ENCODE measurements around the gene CPNE8.

GRCh38 chr12:38761111-38761510, 144.3 kb downstream of the CPNE8 start:
- TF ChIP-seq CTCF (conservative IDR thresholded peaks at IDR 0.05; ENCODE audit: low read depth, low read length) (no peak), SMC3 (IDR thresholded peaks at IDR 0.05; ENCODE audit: low read depth, low read length) (no peak), RFX5 (IDR thresholded peaks at IDR 0.05; ENCODE audit: low read depth, low read length) (no peak), CEBPB (IDR thresholded peaks at IDR 0.05; ENCODE audit: low read depth, low read length) (no peak), POLR2A (IDR thresholded peaks at IDR 0.05; ENCODE audit: low read depth, low read length) (no peak), RAD21 (IDR thresholded peaks at IDR 0.05; ENCODE audit: low read length) (no peak), USF2 (IDR thresholded peaks at IDR 0.05; ENCODE audit: low read depth, low read length) (no peak), MAFK (IDR thresholded peaks at IDR 0.05; ENCODE audit: low read depth, low read length) (no peak), RCOR1 (IDR thresholded peaks at IDR 0.05; ENCODE audit: insufficient replicate concordance, low read length) (no peak), NFE2L2 (IDR thresholded peaks at IDR 0.05; ENCODE audit: low read depth, low read length) (no peak), BHLHE40 (IDR thresholded peaks at IDR 0.05; ENCODE audit: low read depth, low read length) (no peak), ELK1 (IDR thresholded peaks at IDR 0.05; ENCODE audit: borderline replicate concordance, low read depth, low read length) (no peak)
